Measurements from ENCODE around the gene ZFP3.
"Not testable (repeated sequence)": the region's sequence is repeated elsewhere in the genome, so short reads cannot be mapped to it uniquely, and the experiment has no call there.

Gene ZFP3
- total RNA-seq, result 34.3 to 41.9 reads per million in 2 donors

GRCh38 chr17:5078106-5079028, at the start of gene ZFP3:
TSS of gene ZFP3 (plus strand) at chr17:5078467. CDS start at chr17:5091505, 13,038 bp downstream.
- peak; percentile 62 for DNase-seq

GRCh38 chr17:5030168-5030567, 48.1 kb upstream of the ZFP3 start:
- not testable (repeated sequence) for DNase-seq

GRCh38 chr17:5031365-5032082, 46.7 kb upstream of the ZFP3 start:
- peak; percentile 66 for DNase-seq

- DNase-seq, result no peak
Measured at GRCh38 chr17:5032865-5033264, 45.4 kb upstream of the ZFP3 start.

- DNase-seq, result no peak
Measured at GRCh38 chr17:5033352-5034015, 44.8 kb upstream of the ZFP3 start.

- no peak for DNase-seq
Measured at GRCh38 chr17:5034063-5034462, 44.2 kb upstream of the ZFP3 start.

- no peak for DNase-seq
Measured at GRCh38 chr17:5034651-5035050, 43.6 kb upstream of the ZFP3 start.

GRCh38 chr17:5035315-5035714, 43.0 kb upstream of the ZFP3 start, which contains the start of gene SLC52A1:
TSS of gene SLC52A1 (minus strand) at chr17:5035426. CDS start at chr17:5034606, 820 bp downstream.
- DNase-seq, result no peak

GRCh38 chr17:5042157-5043022, 35.9 kb upstream of the ZFP3 start:
- DNase-seq, result no peak

GRCh38 chr17:5043524-5043923, 34.7 kb upstream of the ZFP3 start:
- no peak for DNase-seq

GRCh38 chr17:5044630-5045029, 33.6 kb upstream of the ZFP3 start:
- DNase-seq, result no peak

- DNase-seq, result no peak
Measured at GRCh38 chr17:5045496-5045895, 32.8 kb upstream of the ZFP3 start.

- no peak for DNase-seq
Measured at GRCh38 chr17:5047446-5047845, 30.8 kb upstream of the ZFP3 start.

GRCh38 chr17:5049314-5049841, 28.9 kb upstream of the ZFP3 start:
- DNase-seq, result peak; percentile 24

- no peak for DNase-seq
Measured at GRCh38 chr17:5050278-5050677, 28.0 kb upstream of the ZFP3 start.

GRCh38 chr17:5055543-5055942, 22.7 kb upstream of the ZFP3 start:
- no peak for DNase-seq

GRCh38 chr17:5065227-5065744, 13.0 kb upstream of the ZFP3 start:
- no peak for DNase-seq

- no peak for DNase-seq
Measured at GRCh38 chr17:5068236-5068635, 10.0 kb upstream of the ZFP3 start.

- no peak for DNase-seq
Measured at GRCh38 chr17:5069724-5070123, 8.5 kb upstream of the ZFP3 start.

GRCh38 chr17:5075472-5075871, 2.8 kb upstream of the ZFP3 start:
- not testable (repeated sequence) for DNase-seq

- DNase-seq, result not testable (repeated sequence)
Measured at GRCh38 chr17:5077275-5077674, 992 bp upstream of the ZFP3 start.

- no peak for DNase-seq
Measured at GRCh38 chr17:5077781-5078105, 524 bp upstream of the ZFP3 start.
